GM18873 (cell line): ENCODE results near the gene MTA3.
A peak's percentile ranks its signal among the peaks of the same experiment; 100 is the strongest.

Experiments used
- ATAC-seq: cut with Tn5 transposase; IDR thresholded peaks from one replicate; pipeline ENCODE4 v1.9.1; 2021; ENCODE audit warnings: mild to moderate bottlenecking, moderate library complexity, moderate number of reproducible peaks; ENCODE audit not compliant: unreplicated experiment, low FRiP score

The MTA3 gene

GRCh38 chr2:42653039-42653438 lies 84.6 kb downstream of the MTA3 start:
- no peak for ATAC-seq

GRCh38 chr2:42653908-42654445 lies 85.5 kb downstream of the MTA3 start:
- no peak for ATAC-seq

- ATAC-seq: no peak
Observed at GRCh38 chr2:42658306-42658705, 89.9 kb downstream of the MTA3 start.

- no peak for ATAC-seq
Observed at GRCh38 chr2:42659609-42660008, 91.2 kb downstream of the MTA3 start.

GRCh38 chr2:42663106-42663780 lies 94.8 kb downstream of the MTA3 start:
- peak; percentile 62 for ATAC-seq

GRCh38 chr2:42663828-42664227 lies 95.4 kb downstream of the MTA3 start:
- ATAC-seq: peak; percentile 41

- ATAC-seq: no peak
Observed at GRCh38 chr2:42673989-42674579, 105.7 kb downstream of the MTA3 start.

GRCh38 chr2:42675815-42676214 lies 107.4 kb downstream of the MTA3 start:
- no peak for ATAC-seq

- ATAC-seq: no peak
Observed at GRCh38 chr2:42685303-42685702, 116.9 kb downstream of the MTA3 start.

- no peak for ATAC-seq
Observed at GRCh38 chr2:42693013-42693615, 124.7 kb downstream of the MTA3 start.

GRCh38 chr2:42693688-42694479 lies 125.5 kb downstream of the MTA3 start:
- ATAC-seq: no peak

- ATAC-seq: no peak
Observed at GRCh38 chr2:42696987-42697386, 128.6 kb downstream of the MTA3 start.

- no peak for ATAC-seq
Observed at GRCh38 chr2:42698940-42699339, 130.5 kb downstream of the MTA3 start.

GRCh38 chr2:42706836-42707235 lies 138.4 kb downstream of the MTA3 start:
- ATAC-seq: no peak

- ATAC-seq: no peak
Observed at GRCh38 chr2:42708179-42708578, 139.7 kb downstream of the MTA3 start.

- no peak for ATAC-seq
Observed at GRCh38 chr2:42711896-42712295, 143.5 kb downstream of the MTA3 start.

GRCh38 chr2:42712934-42713333 lies 144.5 kb downstream of the MTA3 start:
- no peak for ATAC-seq

- ATAC-seq: no peak
Observed at GRCh38 chr2:42713920-42714319, 145.5 kb downstream of the MTA3 start.

- no peak for ATAC-seq
Observed at GRCh38 chr2:42714686-42715085, 146.3 kb downstream of the MTA3 start.

GRCh38 chr2:42721898-42722297 lies 153.5 kb downstream of the MTA3 start:
- no peak for ATAC-seq
